Right lobe of liver (tissue), 4 donors: ENCODE measurements around the gene CCDC97.

Experiments
- POLR2A ChIP-seq: fragments of 450-650 bp; IDR thresholded peaks from one replicate; pipeline ENCODE4 v1.6.1; 2017; ENCODE audit warnings: antibody characterized with exemption, mild to moderate bottlenecking
- TF ChIP-seq, protein P1 (sequence below), 4 donors: fragments of 200-600 bp in 3 of 4; fragments of 450-650 bp in 1 of 4; IDR thresholded peaks; one replicate each; pipeline versions ENCODE4 v1.5.1 to v1.8.0; 2016 to 2022; ENCODE audit warnings: antibody characterized with exemption in 4 of 4, mild to moderate bottlenecking in 2 of 4
- donor health status: DM: no; HTN: no; CAD: no.
- donor health status: DM: no; HTN: no; CAD: no.
- donor health status: DM: no; HTN: yes; CAD: no.

DNA sequence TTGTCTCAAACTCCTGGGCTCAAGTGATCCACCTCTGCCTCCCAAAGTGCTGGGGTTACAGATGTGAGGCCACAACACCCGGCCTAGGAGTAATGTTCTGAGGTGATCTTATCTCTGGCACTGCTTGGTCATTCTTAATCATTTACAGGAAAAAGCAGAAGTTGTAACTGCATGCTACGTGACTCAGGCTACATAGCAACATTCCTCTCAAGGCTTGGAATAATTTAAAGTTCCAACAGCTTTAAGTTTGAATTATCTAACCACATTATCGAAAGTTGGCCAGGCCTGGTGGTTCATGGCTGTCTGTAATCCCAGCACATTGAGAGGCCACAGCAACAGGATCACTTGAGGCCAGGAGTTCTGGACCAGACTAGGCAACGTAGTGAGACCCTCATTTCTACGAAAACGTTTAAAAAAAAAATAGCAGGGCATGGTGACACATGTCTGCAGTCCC, 57.9 kb downstream of the CCDC97 start:
- TF ChIP-seq POLR2A = no peak
- TF ChIP-seq, protein P1, sequence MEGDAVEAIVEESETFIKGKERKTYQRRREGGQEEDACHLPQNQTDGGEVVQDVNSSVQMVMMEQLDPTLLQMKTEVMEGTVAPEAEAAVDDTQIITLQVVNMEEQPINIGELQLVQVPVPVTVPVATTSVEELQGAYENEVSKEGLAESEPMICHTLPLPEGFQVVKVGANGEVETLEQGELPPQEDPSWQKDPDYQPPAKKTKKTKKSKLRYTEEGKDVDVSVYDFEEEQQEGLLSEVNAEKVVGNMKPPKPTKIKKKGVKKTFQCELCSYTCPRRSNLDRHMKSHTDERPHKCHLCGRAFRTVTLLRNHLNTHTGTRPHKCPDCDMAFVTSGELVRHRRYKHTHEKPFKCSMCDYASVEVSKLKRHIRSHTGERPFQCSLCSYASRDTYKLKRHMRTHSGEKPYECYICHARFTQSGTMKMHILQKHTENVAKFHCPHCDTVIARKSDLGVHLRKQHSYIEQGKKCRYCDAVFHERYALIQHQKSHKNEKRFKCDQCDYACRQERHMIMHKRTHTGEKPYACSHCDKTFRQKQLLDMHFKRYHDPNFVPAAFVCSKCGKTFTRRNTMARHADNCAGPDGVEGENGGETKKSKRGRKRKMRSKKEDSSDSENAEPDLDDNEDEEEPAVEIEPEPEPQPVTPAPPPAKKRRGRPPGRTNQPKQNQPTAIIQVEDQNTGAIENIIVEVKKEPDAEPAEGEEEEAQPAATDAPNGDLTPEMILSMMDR (IDR thresholded peaks at IDR 0.05) = no peak
